Measurements from ENCODE around the gene DLG2.

Gene DLG2

DNA sequence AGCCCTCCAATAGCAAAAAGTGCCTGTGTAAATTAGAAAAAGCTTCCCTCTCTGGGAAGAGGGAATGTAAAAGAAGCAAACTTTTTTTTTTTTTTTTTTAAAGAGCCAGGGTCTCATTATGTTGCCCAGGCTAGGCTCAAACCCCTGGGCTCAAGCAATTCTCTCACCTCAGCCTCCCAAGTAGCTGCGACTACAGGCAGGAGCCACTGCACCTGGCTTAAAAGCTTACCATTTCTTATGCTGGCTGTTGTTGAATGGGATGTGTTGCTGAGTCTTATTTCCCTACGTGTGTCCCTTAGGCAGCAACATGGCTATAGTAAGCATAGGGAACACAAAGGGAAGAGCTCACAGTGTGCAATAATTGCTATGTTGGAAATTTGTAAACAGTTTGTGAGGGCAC lies 2115.5 kb downstream of the DLG2 start:
- H3K9ac ChIP-seq (ENCODE audit: low read depth, low read length): no peak overlapping the region
- no peaks in the 10 kb centered on the region for H3K36me3 ChIP-seq (ENCODE audit: insufficient read depth, low read length)
- no peak overlapping the region for H3K4me2 ChIP-seq (ENCODE audit: low read length)
- no peaks in the 10 kb centered on the region for H3K9me3 ChIP-seq (replicated peaks; ENCODE audit: low read length)
- no peaks in the 10 kb centered on the region for H3K4me1 ChIP-seq (ENCODE audit: control insufficient read depth, insufficient read depth, low read length)
- no peak overlapping the region for H3K4me3 ChIP-seq (ENCODE audit: low read length)
- no peaks in the 10 kb centered on the region for H3K27me3 ChIP-seq (ENCODE audit: control insufficient read depth, insufficient read depth, low read length)

DNA sequence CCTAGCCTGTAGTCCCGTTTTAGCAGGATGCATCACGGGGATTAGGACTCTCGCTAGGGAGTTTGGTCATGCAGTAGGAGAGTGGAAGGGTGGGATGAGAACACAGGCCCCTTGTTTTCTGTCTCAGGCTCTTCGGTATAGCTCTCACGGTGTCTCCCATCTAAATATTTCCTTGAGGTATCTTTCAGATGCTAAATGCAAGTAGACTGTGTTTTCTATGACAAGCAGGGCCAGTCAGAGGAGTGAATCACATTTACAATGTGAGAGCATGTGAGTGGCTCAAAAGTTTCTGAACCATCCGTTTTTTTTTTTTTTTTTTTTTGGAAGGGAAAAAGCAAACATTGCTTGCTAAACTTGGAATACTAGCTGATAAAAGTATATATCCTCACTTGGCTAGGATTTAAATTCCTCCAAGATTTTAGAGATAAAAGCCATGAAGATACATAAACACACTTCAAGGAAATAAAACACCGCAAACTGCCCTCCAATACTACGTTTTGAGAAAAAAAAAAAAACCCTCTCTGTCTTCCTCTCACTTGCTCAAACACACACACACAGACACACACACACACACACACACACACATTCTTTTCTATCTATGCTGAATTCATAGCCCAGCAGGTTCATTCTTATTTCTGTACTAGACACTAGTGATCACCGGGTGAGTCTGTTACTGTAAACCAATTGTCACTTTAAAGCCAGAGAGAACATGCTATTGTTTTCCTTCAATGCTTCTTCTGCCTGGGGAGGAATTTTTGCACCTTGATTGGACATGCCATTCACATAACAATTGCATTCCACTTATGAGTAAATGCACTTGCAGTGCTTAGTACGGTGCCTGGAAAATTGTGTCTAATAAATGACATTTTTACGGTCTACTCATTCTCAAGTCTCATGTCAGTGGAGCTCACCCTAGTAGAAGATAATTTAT lies 2116.3 kb downstream of the DLG2 start:
- Histone ChIP-seq H3K36me3 (ENCODE audit: insufficient read depth, low read length) (no peaks in the 10 kb centered on the region), H3K9me3 (replicated peaks; ENCODE audit: low read length) (no peaks in the 10 kb centered on the region), H3K4me3 (ENCODE audit: low read length) (no peak overlapping the region), H3K9ac (ENCODE audit: low read depth, low read length) (no peak overlapping the region), H3K4me1 (ENCODE audit: control insufficient read depth, insufficient read depth, low read length) (no peaks in the 10 kb centered on the region), H3K27me3 (ENCODE audit: control insufficient read depth, insufficient read depth, low read length) (no peaks in the 10 kb centered on the region), H3K4me2 (ENCODE audit: low read length) (no peak overlapping the region)

- H3K36me3 ChIP-seq (ENCODE audit: insufficient read depth, low read length): no peaks in the 10 kb centered on the region
- no peak overlapping the region for H3K4me3 ChIP-seq (ENCODE audit: low read length)
- no peak overlapping the region for H3K9ac ChIP-seq (ENCODE audit: low read depth, low read length)
- H3K4me1 ChIP-seq (ENCODE audit: control insufficient read depth, insufficient read depth, low read length): no peaks in the 10 kb centered on the region
- H3K9me3 ChIP-seq (replicated peaks; ENCODE audit: low read length): no peaks in the 10 kb centered on the region
- H3K27me3 ChIP-seq (ENCODE audit: control insufficient read depth, insufficient read depth, low read length): no peaks in the 10 kb centered on the region
- no peak overlapping the region for H3K4me2 ChIP-seq (ENCODE audit: low read length)
Measured at GRCh38 chr11:83508804-83509203, 2118.3 kb downstream of the DLG2 start.

- Histone ChIP-seq H3K9me3 (replicated peaks; ENCODE audit: low read length) (no peaks in the 10 kb centered on the region), H3K36me3 (ENCODE audit: insufficient read depth, low read length) (no peaks in the 10 kb centered on the region), H3K27me3 (ENCODE audit: control insufficient read depth, insufficient read depth, low read length) (no peaks in the 10 kb centered on the region), H3K9ac (ENCODE audit: low read depth, low read length) (no peak overlapping the region), H3K4me3 (ENCODE audit: low read length) (no peak overlapping the region), H3K4me2 (ENCODE audit: low read length) (no peak overlapping the region), H3K4me1 (ENCODE audit: control insufficient read depth, insufficient read depth, low read length) (no peaks in the 10 kb centered on the region)
Measured at GRCh38 chr11:83502041-83502440, 2125.1 kb downstream of the DLG2 start.

DNA sequence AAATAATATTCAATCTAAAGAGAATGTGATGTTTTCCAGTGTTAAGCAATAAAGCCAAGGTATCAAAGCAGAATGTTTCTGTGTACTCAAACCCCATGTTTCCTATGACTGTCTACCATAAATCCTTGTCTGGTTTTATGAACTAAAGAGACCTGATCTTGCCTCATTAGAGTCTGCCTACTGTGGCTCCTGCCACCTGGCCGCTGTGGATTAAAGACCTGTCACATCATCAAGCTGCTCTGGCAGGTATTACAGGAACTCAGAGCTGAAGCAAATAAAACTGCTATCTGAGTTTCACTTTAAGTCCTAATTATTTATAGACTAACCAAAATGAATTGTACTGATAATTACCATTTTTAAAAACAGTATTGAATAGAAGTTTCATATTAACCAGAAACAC lies 2133.2 kb downstream of the DLG2 start:
- Histone ChIP-seq H3K27me3 (ENCODE audit: control insufficient read depth, insufficient read depth, low read length) (no peaks in the 10 kb centered on the region), H3K4me2 (ENCODE audit: low read length) (no peak overlapping the region), H3K9me3 (replicated peaks; ENCODE audit: low read length) (no peaks in the 10 kb centered on the region), H3K4me3 (ENCODE audit: low read length) (no peak overlapping the region), H3K4me1 (ENCODE audit: control insufficient read depth, insufficient read depth, low read length) (no peaks in the 10 kb centered on the region), H3K9ac (ENCODE audit: low read depth, low read length) (no peak overlapping the region), H3K36me3 (ENCODE audit: insufficient read depth, low read length) (no peaks in the 10 kb centered on the region)

- Histone ChIP-seq H3K9me3 (replicated peaks; ENCODE audit: low read length) (no peaks in the 10 kb centered on the region), H3K27me3 (ENCODE audit: control insufficient read depth, insufficient read depth, low read length) (no peaks in the 10 kb centered on the region), H3K4me2 (ENCODE audit: low read length) (no peak overlapping the region), H3K4me3 (ENCODE audit: low read length) (no peak overlapping the region), H3K4me1 (ENCODE audit: control insufficient read depth, insufficient read depth, low read length) (no peaks in the 10 kb centered on the region), H3K9ac (ENCODE audit: low read depth, low read length) (no peak overlapping the region), H3K36me3 (ENCODE audit: insufficient read depth, low read length) (no peaks in the 10 kb centered on the region)
Measured at GRCh38 chr11:83493034-83493433, 2134.1 kb downstream of the DLG2 start.

- H3K9ac ChIP-seq (ENCODE audit: low read depth, low read length): no peak overlapping the region
- H3K4me2 ChIP-seq (ENCODE audit: low read length): no peak overlapping the region
- H3K27me3 ChIP-seq (ENCODE audit: control insufficient read depth, insufficient read depth, low read length): no peaks in the 10 kb centered on the region
- no peaks in the 10 kb centered on the region for H3K9me3 ChIP-seq (replicated peaks; ENCODE audit: low read length)
- no peaks in the 10 kb centered on the region for H3K36me3 ChIP-seq (ENCODE audit: insufficient read depth, low read length)
- no peak overlapping the region for H3K4me3 ChIP-seq (ENCODE audit: low read length)
- H3K4me1 ChIP-seq (ENCODE audit: control insufficient read depth, insufficient read depth, low read length): no peaks in the 10 kb centered on the region
Measured at GRCh38 chr11:83483808-83484207, 2143.3 kb downstream of the DLG2 start.

DNA sequence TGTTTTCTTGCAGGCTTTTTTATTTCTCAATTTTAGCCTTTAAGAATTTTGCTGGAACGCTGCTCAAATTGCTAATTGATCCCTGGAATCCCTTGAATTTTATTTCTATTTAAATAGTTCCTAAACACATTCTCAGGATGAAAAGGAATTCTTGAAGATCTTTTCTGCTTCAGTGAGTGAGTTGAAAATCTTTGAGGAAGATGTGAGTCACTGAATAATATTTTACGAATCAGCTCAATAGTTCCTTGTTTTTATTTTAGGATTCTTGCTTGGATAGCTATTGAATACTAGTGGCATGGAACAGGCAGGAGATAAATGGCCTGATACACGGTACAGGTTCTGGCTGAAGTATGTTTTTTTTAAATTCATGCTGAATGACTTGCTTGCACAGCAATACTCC lies 2146.3 kb downstream of the DLG2 start:
- Histone ChIP-seq H3K27me3 (ENCODE audit: control insufficient read depth, insufficient read depth, low read length) (no peaks in the 10 kb centered on the region), H3K9me3 (replicated peaks; ENCODE audit: low read length) (no peaks in the 10 kb centered on the region), H3K4me1 (ENCODE audit: control insufficient read depth, insufficient read depth, low read length) (no peaks in the 10 kb centered on the region), H3K9ac (ENCODE audit: low read depth, low read length) (no peak overlapping the region), H3K36me3 (ENCODE audit: insufficient read depth, low read length) (no peaks in the 10 kb centered on the region), H3K4me2 (ENCODE audit: low read length) (no peak overlapping the region), H3K4me3 (ENCODE audit: low read length) (no peak overlapping the region)

DNA sequence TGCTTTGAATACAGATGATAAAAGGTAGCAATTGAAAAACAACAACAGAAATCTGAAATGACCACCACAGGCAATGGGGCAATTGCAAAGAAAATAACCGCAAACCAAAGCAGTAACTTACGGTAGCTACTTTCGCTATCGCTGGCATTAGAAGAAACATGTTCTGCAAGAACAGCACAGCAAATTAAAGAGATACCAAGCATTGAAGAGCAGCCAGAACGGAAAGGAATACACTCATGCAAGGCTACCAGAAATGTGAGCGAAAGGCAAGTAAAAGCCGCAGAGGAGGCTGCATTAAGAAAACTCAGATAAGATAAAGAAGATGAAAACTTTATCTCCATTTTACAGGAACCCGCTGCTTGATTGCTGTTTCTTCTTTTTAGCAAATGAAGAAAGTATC lies 2146.9 kb downstream of the DLG2 start:
- Histone ChIP-seq H3K4me3 (ENCODE audit: low read length) (no peak overlapping the region), H3K4me2 (ENCODE audit: low read length) (no peak overlapping the region), H3K4me1 (ENCODE audit: control insufficient read depth, insufficient read depth, low read length) (no peaks in the 10 kb centered on the region), H3K27me3 (ENCODE audit: control insufficient read depth, insufficient read depth, low read length) (no peaks in the 10 kb centered on the region), H3K9ac (ENCODE audit: low read depth, low read length) (no peak overlapping the region), H3K36me3 (ENCODE audit: insufficient read depth, low read length) (no peaks in the 10 kb centered on the region), H3K9me3 (replicated peaks; ENCODE audit: low read length) (no peaks in the 10 kb centered on the region)

GRCh38 chr11:83477772-83478171 lies 2149.4 kb downstream of the DLG2 start:
- Histone ChIP-seq H3K9me3 (replicated peaks; ENCODE audit: low read length) (no peaks in the 10 kb centered on the region), H3K4me3 (ENCODE audit: low read length) (no peak overlapping the region), H3K27me3 (ENCODE audit: control insufficient read depth, insufficient read depth, low read length) (no peaks in the 10 kb centered on the region), H3K9ac (ENCODE audit: low read depth, low read length) (no peak overlapping the region), H3K36me3 (ENCODE audit: insufficient read depth, low read length) (no peaks in the 10 kb centered on the region), H3K4me2 (ENCODE audit: low read length) (no peak overlapping the region), H3K4me1 (ENCODE audit: control insufficient read depth, insufficient read depth, low read length) (no peaks in the 10 kb centered on the region)

- no peak overlapping the region for H3K9ac ChIP-seq (ENCODE audit: low read depth, low read length)
- no peaks in the 10 kb centered on the region for H3K36me3 ChIP-seq (ENCODE audit: insufficient read depth, low read length)
- H3K4me3 ChIP-seq (ENCODE audit: low read length): no peak overlapping the region
- no peaks in the 10 kb centered on the region for H3K9me3 ChIP-seq (replicated peaks; ENCODE audit: low read length)
- H3K27me3 ChIP-seq (ENCODE audit: control insufficient read depth, insufficient read depth, low read length): no peaks in the 10 kb centered on the region
- no peaks in the 10 kb centered on the region for H3K4me1 ChIP-seq (ENCODE audit: control insufficient read depth, insufficient read depth, low read length)
- no peak overlapping the region for H3K4me2 ChIP-seq (ENCODE audit: low read length)
Measured at GRCh38 chr11:83475760-83476159, 2151.4 kb downstream of the DLG2 start.

DNA sequence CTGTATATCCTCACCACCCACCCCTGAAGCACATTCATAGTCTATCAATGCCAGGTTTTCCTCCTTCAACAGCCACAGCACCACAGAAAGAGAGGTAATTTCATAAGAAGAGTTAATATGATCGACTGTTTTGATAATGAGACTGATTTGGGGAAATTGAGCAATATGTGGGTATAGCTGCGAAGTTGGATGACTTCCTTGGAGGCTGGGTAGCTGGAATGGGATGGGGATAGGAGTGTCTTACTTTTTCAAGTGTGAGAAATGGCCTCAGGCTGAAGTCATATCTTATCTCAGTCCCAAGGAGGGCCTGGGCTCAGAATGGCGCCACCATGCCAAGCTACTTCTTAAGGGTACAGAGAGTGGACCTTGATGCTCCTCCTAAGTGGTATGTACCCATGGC lies 2153.4 kb downstream of the DLG2 start:
- H3K36me3 ChIP-seq (ENCODE audit: insufficient read depth, low read length): no peaks in the 10 kb centered on the region
- H3K9ac ChIP-seq (ENCODE audit: low read depth, low read length): no peak overlapping the region
- no peaks in the 10 kb centered on the region for H3K9me3 ChIP-seq (replicated peaks; ENCODE audit: low read length)
- no peak overlapping the region for H3K4me3 ChIP-seq (ENCODE audit: low read length)
- no peak overlapping the region for H3K4me2 ChIP-seq (ENCODE audit: low read length)
- H3K4me1 ChIP-seq (ENCODE audit: control insufficient read depth, insufficient read depth, low read length): no peaks in the 10 kb centered on the region
- no peaks in the 10 kb centered on the region for H3K27me3 ChIP-seq (ENCODE audit: control insufficient read depth, insufficient read depth, low read length)

Data from skeletal muscle satellite cell (primary cell).